Measurements from ENCODE around the gene SLC28A1.
"Not testable (repeated sequence)": the region's sequence is repeated elsewhere in the genome, so short reads cannot be mapped to it uniquely, and the experiment has no call there.

Gene SLC28A1

DNA sequence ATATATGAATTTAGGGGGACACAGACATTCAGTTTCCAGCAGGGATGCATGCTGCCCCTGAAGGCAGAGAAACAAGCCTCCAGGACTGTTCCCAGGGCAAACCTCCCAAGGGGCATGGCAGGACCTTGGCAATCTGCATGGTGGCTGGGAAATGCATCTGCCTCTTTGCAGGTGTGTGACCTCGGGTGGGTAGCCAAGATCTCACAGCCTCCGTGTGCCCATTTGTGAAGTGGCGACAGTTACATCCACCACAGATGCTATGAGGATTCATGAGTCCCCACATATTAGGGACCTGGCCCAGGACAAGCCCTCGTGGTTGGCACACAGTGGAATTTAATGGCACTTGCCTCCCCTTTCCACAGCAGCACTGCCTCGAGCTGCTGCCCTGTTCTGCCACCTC lies 29.9 kb downstream of the SLC28A1 start:
- DNase-seq = no peak

GRCh38 chr15:84914909-84915605 lies 30.6 kb downstream of the SLC28A1 start:
- DNase-seq = peak; percentile 88

DNA sequence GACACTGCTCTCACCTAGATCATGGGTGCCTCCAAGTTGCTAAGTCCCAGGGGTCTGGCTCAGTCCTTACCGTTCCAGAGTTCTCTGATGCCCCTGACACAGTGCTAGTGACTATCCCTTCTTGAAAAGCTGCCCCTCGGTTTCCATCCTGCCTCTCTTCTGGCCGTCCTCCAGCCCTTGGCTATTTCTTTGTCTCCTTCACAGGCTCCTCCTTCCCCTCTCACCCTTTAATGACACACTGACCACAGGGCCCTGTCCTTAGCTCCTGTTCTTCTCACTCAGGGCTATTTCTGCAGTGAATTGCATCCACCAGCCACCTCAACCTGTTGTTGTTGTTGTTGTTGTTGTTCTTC lies 31.1 kb downstream of the SLC28A1 start:
- no peak for DNase-seq

DNA sequence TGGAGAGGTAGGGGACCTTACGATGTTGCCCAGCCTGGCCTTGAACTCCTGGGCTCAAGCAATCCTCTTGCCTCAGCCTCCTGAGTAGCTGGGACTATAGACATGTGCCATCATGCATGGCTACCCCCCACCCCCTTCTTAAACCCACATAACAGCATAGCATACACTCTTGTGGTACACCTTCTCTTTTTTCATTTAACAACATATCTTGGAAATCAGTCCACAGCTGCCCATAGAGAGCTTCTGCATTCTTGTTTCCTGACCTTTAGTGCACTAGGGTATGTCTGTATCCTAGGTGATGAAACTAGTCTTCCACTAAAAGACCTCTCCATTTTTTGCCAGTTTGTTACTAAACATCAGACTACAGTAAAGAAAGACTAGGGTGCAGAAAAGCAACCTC lies 33.0 kb downstream of the SLC28A1 start:
- no peak for DNase-seq

GRCh38 chr15:84919106-84919667 lies 34.7 kb downstream of the SLC28A1 start:
- no peak for DNase-seq

DNA sequence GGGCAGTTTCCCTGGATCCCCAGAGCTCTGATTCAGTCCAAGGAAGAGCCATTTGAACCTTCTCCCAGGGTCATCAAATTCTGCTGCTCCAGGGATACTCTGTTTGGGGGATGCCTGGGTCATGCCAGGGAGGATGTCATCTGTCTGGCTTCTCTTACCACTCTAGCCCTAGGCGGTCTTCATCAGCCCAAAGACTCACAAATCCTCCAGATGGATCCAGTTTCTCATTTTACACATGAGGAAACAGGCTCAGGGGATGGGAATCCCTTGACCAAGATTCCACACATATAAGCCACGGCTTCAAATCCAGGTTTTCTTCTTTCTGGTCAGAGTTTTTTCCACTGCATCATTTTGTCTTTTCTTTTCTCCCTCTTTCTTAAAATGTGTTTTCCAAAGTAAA lies 36.7 kb downstream of the SLC28A1 start:
- no peak for DNase-seq

DNA sequence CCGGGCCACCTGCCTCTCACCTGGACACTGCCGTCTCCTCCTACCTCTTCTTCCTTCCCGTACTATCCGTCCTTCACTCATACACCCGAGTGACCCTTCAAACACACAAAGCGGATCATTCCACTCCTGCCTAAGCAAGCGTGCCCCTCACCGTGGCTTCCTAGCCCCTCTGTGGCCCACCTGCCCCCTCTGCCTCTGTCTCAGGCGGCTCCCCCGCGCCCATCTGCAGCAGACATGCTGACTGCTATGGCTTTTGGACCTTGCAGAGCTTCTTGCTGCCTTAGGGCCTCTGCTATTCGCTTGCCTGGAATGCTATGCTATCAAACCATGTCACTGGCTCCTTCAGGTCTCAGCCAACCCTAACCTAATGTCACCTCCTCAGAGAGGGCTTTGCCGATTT lies 38.1 kb downstream of the SLC28A1 start:
- DNase-seq = no peak

DNA sequence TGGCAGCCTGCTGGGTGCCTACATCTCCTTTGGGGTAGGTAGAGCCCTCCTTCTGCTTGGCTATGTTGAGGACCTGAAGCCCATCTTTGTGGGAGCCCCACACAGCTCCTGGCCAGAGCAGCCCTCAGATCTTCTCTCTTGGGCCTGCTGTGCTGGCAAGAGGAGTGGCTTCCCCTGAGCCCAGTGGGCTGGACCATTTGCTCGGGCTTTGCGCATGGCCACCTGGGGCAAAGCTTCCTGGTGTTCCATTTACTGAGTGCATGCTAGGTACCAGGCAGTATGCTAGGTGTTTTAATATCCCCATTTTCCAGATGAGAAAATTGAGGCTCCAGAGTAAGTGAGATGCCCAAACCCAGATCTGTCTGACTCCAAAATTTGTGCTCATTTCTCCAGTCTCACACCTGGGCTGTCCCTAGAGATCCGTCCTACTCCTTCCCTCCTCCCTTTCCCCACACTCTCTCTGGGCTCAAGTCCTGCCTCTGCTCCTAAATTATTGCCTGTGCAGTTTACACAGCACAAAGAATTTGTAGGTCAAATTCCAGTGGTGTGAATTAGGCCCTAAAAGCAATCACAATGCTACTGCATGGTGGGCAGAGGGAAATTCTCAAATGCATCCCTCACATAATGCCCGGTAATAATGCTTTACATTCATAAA lies 39.7 kb downstream of the SLC28A1 start:
- DNase-seq = no peak

GRCh38 chr15:84924821-84925569 lies 40.5 kb downstream of the SLC28A1 start:
- not testable (repeated sequence) for DNase-seq

DNA sequence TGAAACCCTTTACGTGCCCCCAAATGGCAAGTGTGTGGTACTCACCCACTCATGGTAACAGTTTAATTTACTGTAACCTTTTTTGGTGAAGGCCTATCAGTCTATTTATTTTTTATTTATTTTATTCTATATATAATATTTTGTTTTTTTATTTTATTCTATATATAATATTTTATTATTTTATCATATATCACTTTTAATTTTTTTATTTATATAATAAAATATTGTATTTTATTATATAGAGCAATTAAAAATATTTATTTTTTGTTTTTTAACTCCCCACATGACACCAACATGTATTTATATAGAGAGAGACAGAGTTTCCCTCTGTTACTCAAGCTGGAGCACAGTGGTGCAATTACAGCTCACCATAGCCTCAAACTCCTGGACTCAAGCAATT lies 41.4 kb downstream of the SLC28A1 start:
- no peak for DNase-seq

- DNase-seq = no peak
Measured at GRCh38 chr15:84926491-84927230, 42.2 kb downstream of the SLC28A1 start.

DNA sequence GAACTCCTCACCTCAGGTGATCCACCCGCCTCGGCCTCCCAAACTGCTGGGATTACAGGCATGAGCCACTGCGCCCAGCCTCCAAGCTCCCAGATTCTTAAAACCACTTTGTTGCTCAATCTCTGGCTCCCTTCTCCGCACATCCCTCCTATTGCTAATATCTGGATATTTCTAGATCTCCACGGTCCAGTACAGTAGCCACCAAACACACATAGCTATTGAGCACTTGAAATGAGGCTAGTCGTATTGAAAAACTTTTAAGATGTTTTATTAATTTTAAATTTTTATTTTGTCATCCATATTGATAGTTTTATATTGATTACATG lies 44.3 kb downstream of the SLC28A1 start:
- DNase-seq = no peak

- DNase-seq = peak; percentile 73
Measured at GRCh38 chr15:84929795-84930603, 45.5 kb downstream of the SLC28A1 start.

GRCh38 chr15:84934942-84935729 lies 50.7 kb downstream of the SLC28A1 start:
- no peak for DNase-seq

- DNase-seq = no peak
Measured at GRCh38 chr15:84937144-84937543, 52.7 kb downstream of the SLC28A1 start.

DNA sequence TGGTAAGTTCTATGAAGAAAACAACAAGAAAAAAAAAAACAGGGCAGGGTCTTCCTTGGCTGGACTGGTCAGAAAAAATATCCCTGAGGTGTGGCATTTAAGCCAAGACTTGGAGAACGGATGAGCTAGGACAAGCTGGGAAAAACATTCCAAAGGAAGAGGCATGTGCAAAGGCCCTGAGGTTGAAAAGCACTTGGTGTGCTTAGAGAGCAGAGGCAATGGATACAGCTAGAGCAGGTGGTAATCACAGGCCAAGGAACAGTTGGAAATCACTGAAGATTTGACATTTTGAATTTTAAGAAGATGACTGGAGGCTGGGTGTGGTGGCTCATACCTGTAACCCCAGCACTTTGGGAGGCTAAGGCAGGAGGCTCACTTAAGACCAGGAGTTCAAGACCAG lies 54.3 kb downstream of the SLC28A1 start:
- DNase-seq = no peak

GRCh38 chr15:84940399-84940798 lies 55.9 kb downstream of the SLC28A1 start:
- DNase-seq = no peak

- no peak for DNase-seq
Measured at GRCh38 chr15:84942456-84942855, 58.0 kb downstream of the SLC28A1 start.

GRCh38 chr15:84944311-84944710 lies 59.8 kb downstream of the SLC28A1 start:
- no peak for DNase-seq

DNA sequence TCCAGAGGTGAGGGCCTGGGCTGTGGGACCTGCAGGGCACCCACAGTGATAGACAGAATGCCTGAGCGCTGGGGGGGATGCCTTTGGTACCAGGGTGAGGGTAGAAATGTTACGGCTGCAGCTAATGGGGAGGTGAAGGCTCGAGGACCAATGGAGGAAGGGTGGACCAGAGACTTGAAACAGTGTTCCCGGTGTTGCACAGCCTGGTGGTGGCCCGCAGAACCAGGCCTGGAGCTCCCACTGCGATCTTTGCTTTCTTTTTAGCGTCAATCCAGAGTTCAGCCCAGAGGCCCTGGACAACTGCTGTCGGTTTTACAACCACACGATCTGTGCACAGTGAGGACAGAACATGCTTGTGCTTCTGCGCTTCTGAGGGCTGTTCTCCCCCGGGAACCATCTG lies 60.4 kb downstream of the SLC28A1 start:
- DNase-seq = no peak

GRCh38 chr15:84946772-84947489 lies 62.5 kb downstream of the SLC28A1 start:
- DNase-seq = no peak
